ENCODE results near the gene NTM.

The NTM gene

GRCh38 chr11:131987703-131988102, 617.3 kb downstream of the NTM start:
- DNase-seq (ENCODE audit: low read depth in 1 of 2, low spot score in 1 of 2): no peak
- no peak overlapping the region for H3K4me3 ChIP-seq (replicated peaks; ENCODE audit: insufficient read depth, low read length)
- H3K27ac ChIP-seq (replicated peaks): no peak overlapping the region
- TF ChIP-seq SPI1 (IDR thresholded peaks at IDR 0.05; ENCODE audit: borderline replicate concordance, low read depth) (no peak), POLR2AphosphoS5 (IDR thresholded peaks at IDR 0.05; ENCODE audit: low read depth) (no peak), CTCF (IDR thresholded peaks at IDR 0.05; ENCODE audit: insufficient read depth, low read length) (no peak), REST (IDR thresholded peaks at IDR 0.05; ENCODE audit: insufficient replicate concordance, low read depth) (no peak), GABPA (IDR thresholded peaks at IDR 0.05; ENCODE audit: low read depth) (no peak)
- no peaks in the 10 kb centered on the region for H3K27me3 ChIP-seq (ENCODE audit: insufficient read depth, poor library complexity, severe bottlenecking)

GRCh38 chr11:131991606-131992005, 621.2 kb downstream of the NTM start:
- Histone ChIP-seq H3K27me3 (ENCODE audit: insufficient read depth, poor library complexity, severe bottlenecking) (no peaks in the 10 kb centered on the region), H3K27ac (replicated peaks) (no peak overlapping the region), H3K4me3 (replicated peaks; ENCODE audit: insufficient read depth, low read length) (no peak overlapping the region)
- no peak for DNase-seq (ENCODE audit: low read depth in 1 of 2, low spot score in 1 of 2)
- no peak for TF ChIP-seq REST (IDR thresholded peaks at IDR 0.05; ENCODE audit: insufficient replicate concordance, low read depth)
- no peak for TF ChIP-seq GABPA (IDR thresholded peaks at IDR 0.05; ENCODE audit: low read depth)
- no peak for TF ChIP-seq SPI1 (IDR thresholded peaks at IDR 0.05; ENCODE audit: borderline replicate concordance, low read depth)
- TF ChIP-seq CTCF (IDR thresholded peaks at IDR 0.05; ENCODE audit: insufficient read depth, low read length): no peak
- TF ChIP-seq POLR2AphosphoS5 (IDR thresholded peaks at IDR 0.05; ENCODE audit: low read depth): no peak

GRCh38 chr11:131993246-131993645, 622.8 kb downstream of the NTM start:
- DNase-seq (ENCODE audit: low read depth in 1 of 2, low spot score in 1 of 2): no peak
- H3K27ac ChIP-seq (replicated peaks): no peak overlapping the region
- TF ChIP-seq POLR2AphosphoS5 (IDR thresholded peaks at IDR 0.05; ENCODE audit: low read depth) (no peak), SPI1 (IDR thresholded peaks at IDR 0.05; ENCODE audit: borderline replicate concordance, low read depth) (no peak), GABPA (IDR thresholded peaks at IDR 0.05; ENCODE audit: low read depth) (no peak), REST (IDR thresholded peaks at IDR 0.05; ENCODE audit: insufficient replicate concordance, low read depth) (no peak), CTCF (IDR thresholded peaks at IDR 0.05; ENCODE audit: insufficient read depth, low read length) (no peak)
- H3K27me3 ChIP-seq (ENCODE audit: insufficient read depth, poor library complexity, severe bottlenecking): no peaks in the 10 kb centered on the region
- no peak overlapping the region for H3K4me3 ChIP-seq (replicated peaks; ENCODE audit: insufficient read depth, low read length)
